PFSK-1 (cell line): ENCODE measurements around the gene STK33.

Experiments
- FOXP2 ChIP-seq: optimal IDR thresholded peaks from 2 replicates; pipeline ENCODE3; 2011; ENCODE audit warnings: borderline replicate concordance, control low read depth, inconsistent platforms; ENCODE audit not compliant: insufficient read depth; ENCODE audit errors: extremely low read length, extremely low read depth
- POLR2AphosphoS5 ChIP-seq: IDR thresholded peaks from 2 replicates; pipeline ENCODE4 v1.6.1; 2012; ENCODE audit warnings: low read depth, mild to moderate bottlenecking, control low read depth, low read length, moderate library complexity
- SIN3A ChIP-seq: IDR thresholded peaks from 2 replicates; pipeline ENCODE4 v1.6.1; 2012; ENCODE audit warnings: mild to moderate bottlenecking, low read length, moderate library complexity, borderline replicate concordance; ENCODE audit not compliant: insufficient read depth
- TAF1 ChIP-seq: IDR thresholded peaks from 2 replicates; pipeline ENCODE4 v1.6.1; 2012; ENCODE audit warnings: low read length, control low read depth, borderline replicate concordance; ENCODE audit not compliant: insufficient read depth
- TF ChIP-seq, protein P1 (sequence below), 2 experiments: IDR thresholded peaks; 2 replicates each; pipeline versions ENCODE4 v1.6.1 to v1.8.0; 2011 to 2012; ENCODE audit warnings: low read depth in 2 of 2, low read length in 2 of 2, control low read depth in 1 of 2, inconsistent platforms in 1 of 2, mild to moderate bottlenecking in 1 of 2, moderate library complexity in 1 of 2; ENCODE audit not compliant: insufficient read depth in 1 of 2

STK33 gene

DNA sequence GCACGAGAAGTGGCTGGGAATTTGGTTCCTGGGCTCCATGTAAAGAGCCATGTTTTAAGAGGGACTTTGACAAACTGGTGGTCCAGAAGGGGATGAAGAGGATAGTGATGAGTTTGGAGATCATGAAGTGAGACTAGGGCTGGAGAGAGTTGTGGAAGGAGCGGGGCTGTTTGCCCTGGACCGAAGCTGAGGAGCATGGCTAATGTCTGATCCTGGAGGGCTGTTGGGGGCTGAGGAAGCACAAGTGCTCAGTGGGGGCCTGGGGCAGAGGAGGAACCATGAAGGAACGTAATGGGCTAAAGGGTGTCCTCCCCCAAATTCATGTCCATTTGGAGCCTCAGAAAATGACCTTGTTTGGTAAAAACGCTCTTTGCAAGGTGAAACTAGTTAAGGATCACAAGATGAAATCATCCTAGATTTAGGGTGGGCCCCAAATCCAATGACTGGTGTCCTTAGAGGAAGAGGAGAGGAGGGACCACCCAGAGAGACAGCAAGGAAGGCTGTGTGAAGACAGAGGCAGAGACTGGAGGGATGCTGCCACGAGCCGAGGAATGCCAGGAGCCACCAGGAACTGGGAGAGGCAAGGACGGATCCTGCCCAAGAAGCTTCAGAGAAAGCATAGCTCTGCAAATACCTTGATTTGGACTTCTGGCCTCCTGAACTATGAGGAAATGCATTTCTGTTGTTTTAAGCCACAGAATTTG is 223.1 kb downstream of the STK33 start:
- no peak for TF ChIP-seq FOXP2
- no peak for TF ChIP-seq POLR2AphosphoS5
- TF ChIP-seq SIN3A = no peak
- TF ChIP-seq, protein P1, sequence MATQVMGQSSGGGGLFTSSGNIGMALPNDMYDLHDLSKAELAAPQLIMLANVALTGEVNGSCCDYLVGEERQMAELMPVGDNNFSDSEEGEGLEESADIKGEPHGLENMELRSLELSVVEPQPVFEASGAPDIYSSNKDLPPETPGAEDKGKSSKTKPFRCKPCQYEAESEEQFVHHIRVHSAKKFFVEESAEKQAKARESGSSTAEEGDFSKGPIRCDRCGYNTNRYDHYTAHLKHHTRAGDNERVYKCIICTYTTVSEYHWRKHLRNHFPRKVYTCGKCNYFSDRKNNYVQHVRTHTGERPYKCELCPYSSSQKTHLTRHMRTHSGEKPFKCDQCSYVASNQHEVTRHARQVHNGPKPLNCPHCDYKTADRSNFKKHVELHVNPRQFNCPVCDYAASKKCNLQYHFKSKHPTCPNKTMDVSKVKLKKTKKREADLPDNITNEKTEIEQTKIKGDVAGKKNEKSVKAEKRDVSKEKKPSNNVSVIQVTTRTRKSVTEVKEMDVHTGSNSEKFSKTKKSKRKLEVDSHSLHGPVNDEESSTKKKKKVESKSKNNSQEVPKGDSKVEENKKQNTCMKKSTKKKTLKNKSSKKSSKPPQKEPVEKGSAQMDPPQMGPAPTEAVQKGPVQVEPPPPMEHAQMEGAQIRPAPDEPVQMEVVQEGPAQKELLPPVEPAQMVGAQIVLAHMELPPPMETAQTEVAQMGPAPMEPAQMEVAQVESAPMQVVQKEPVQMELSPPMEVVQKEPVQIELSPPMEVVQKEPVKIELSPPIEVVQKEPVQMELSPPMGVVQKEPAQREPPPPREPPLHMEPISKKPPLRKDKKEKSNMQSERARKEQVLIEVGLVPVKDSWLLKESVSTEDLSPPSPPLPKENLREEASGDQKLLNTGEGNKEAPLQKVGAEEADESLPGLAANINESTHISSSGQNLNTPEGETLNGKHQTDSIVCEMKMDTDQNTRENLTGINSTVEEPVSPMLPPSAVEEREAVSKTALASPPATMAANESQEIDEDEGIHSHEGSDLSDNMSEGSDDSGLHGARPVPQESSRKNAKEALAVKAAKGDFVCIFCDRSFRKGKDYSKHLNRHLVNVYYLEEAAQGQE (IDR thresholded peaks at IDR 0.05; ENCODE audit: insufficient read depth in 1 of 2, low read depth in 2 of 2, low read length in 2 of 2) = no peak
- no peak for TF ChIP-seq TAF1

DNA sequence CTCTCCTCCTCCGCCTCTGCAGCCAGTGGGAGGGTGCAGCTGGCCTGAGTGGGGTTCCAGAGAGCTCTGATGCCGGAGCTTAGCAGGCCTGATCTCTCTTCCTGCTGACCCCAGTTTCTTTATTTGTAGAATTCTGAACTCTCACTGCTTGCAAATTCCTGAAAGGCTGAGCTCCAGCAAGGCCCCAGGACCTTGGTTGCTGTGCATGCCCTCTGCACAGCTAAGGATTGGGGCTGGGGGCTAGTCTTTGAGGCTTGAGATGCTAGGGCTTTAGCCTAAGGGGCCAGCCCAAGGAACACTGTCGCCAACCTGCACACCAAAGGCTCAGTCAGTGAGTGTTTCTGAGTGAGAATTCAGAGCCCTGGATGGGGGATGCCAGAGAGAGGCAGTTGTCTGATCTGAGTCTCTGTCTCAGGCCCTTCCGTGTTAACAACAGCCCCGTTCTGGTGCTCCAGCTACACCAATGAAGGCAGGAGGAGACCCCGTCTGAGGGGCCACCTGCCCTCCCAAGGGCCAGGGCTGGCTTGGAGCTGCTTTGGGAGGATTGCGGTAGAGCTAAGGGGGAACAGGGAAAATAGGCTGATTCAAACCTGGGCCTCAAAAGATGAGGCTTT is 224.3 kb downstream of the STK33 start:
- TF ChIP-seq FOXP2 (no peak), SIN3A (no peak), TAF1 (no peak), POLR2AphosphoS5 (no peak)
- TF ChIP-seq, protein P1 (IDR thresholded peaks at IDR 0.05; ENCODE audit: insufficient read depth in 1 of 2, low read depth in 2 of 2, low read length in 2 of 2) = no peak

DNA sequence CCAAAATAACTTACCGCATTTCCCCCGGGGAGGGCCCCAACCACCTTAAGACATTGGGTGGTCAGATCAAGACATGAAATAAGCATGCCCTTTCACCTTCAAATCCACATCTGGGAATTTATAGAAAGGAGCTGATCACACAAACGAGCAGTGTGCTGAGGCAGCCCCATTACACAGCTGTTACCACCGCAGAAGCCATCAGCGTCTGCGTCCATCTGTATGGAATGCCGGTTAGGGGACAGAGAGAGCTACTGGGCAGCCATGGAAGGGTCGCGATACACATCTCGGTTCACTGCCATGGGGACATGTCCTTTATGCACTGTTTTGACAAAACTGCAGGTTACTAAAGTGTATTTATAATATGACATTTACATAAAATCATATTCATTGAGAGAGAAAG is 225.3 kb downstream of the STK33 start:
- TF ChIP-seq SIN3A = no peak
- TF ChIP-seq, protein P1 (IDR thresholded peaks at IDR 0.05; ENCODE audit: insufficient read depth in 1 of 2, low read depth in 2 of 2, low read length in 2 of 2) = no peak
- no peak for TF ChIP-seq POLR2AphosphoS5
- TF ChIP-seq TAF1 = no peak
- TF ChIP-seq FOXP2 = no peak

DNA sequence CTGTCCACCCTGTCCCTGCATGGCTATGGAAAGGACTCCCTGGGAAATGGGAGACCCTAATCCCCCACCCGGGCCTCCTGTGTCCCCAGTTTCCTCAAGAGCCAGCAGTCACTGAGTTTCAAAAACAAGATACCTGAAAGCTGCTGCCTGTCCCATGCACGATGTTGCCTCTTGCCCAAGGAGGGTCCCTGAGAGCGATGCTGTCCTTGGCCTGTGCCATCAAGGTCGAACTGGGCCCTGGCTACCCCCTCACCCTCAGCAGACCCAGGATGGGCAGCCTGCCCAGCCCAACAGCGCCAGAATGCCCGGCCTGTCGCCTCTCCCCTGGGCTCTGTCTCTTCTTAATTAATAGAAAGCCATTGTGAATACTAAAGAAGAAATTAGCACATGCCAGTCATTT is 225.8 kb downstream of the STK33 start:
- TF ChIP-seq POLR2AphosphoS5 = no peak

DNA sequence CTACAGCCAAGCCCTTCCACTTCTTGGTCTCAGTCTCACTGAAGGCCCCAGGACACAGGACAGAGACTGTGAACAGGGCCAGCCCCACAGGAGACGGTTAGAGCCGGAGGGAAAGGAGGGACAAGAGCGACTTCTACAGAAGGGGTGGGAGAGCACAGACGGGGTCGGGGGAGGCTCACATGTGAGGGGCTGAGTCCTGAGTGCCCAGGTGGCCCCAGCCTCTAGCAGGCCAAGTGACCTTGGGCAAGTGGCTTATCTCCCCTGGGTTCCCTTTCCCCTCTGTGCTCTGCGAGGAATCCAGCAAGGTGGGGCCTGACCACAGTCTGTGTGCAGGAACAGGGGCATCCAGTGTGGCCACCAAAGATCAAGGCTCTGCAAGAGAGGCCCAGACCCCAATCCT is 227.7 kb downstream of the STK33 start:
- TF ChIP-seq, protein P1 (IDR thresholded peaks at IDR 0.05; ENCODE audit: insufficient read depth in 1 of 2, low read depth in 2 of 2, low read length in 2 of 2) = no peak
- no peak for TF ChIP-seq POLR2AphosphoS5
- no peak for TF ChIP-seq FOXP2
- no peak for TF ChIP-seq TAF1
- no peak for TF ChIP-seq SIN3A
